ENCODE results near the gene KLK11.

KLK11 gene

DNA sequence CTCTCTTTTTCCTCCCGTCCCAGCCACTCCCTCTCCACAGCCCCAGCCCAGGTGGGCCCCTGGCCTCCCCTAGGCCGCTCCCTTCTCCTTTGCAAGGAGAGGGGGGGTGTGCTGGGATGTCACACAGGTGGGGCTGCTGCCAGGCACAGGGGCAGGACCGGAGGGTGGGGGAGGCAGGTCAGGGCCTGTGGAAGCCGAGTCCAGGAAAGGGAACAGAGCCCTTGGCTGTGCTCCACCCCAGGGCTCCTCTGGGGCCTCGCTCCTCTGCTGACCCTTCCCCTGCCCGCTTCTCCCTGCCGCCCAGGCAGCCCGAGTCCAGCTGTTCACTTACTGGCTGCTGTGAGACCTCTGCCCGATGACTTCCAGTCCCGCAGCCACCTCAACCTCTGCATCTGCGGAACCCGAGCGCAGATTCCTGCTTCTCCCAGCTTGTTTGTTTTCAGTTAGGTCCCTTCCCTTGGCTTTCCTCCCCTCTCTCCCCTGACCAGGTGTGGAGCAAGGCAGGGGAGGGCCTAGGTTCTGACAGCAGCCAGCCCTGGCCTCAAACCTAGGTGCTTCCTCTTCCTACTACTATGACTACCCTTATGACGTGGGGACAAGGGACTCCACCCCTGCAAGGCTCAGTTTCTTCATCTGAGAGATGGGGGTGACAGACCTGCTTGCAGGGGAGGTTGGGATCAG is 850 bp upstream of the KLK11 start:
- no peak for DNase-seq

DNA sequence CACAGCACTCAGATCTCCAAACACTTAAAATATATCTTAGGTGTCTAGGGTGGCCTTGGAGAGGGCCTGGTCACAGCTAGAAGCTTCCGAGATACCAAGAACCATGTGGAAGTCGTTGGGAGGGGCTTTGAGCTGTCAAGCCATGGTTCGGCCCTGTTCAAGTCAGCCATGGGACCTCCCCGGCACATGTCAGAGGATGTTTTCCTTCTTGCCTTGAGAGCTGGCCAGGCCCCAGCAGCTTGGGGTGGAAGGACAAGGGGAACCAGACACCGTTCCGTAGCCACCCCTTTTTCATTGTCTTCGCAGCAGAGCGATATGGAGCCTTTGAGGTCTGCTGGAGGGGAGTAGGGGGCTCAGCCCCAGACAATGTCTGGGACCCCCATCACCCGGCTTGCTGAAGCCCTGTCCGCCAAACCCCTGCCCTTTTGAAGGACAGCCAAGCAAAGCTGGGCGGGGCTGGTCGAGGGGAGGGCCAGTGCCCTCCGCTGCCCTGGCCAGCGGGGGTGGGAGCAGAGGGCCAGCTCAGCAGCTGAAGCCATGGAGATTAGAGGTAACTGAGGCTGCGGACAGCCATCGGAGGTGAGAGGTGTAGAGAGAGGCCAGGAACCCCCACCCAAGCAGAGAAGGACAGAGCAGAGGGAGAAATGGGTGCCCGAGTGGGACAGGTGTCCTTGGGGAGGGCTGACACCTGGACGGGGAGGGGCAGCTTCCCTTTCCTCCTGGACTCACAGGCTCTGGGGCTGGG is 435 bp downstream of the KLK11 start:
- DNase-seq, result no peak

GRCh38 chr19:51025401-51025800 is 1.0 kb downstream of the KLK11 start:
- DNase-seq, result no peak

DNA sequence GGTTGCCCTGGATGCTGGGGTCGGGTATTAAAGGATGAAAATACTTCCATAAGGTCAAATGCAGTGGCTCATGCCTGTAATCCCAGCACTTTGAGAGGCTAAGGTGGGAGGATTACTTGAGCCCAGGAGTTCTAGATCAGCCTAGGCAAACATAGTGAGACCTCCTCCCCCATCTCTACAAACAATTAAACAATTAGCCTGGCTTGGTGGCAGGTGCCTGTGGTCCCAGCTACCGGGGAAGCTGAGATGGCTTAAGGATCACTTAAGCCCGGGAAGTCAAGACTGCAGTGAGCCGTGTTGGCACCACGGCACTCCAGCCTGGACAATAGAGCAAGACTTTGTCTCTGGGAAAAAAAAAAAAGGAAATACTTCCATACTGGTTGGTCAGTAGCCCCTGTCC is 1.5 kb downstream of the KLK11 start:
- DNase-seq, result no peak

- DNase-seq, result no peak
These were observed 2.5 kb downstream of the KLK11 start for GRCh38 chr19:51023946-51024345.

DNA sequence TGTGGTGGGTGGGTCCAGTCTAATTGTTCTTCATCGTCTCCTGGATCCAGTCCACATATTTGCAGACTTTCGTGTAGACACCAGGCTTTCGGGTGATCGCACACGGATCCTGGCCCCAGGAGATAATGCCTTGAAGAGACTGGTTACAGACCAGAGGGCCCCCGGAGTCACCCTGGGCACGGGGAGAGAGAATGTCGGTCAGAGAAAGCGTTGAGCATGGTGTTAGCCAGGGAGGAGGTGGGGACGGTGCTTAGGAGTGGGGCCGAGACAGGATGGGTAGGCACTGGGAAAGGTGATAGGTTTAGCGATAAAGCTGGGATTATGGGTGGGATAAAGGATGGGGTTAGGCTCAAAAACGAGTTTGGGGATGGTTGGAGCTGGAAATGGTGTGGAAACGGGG is 3.9 kb downstream of the KLK11 start:
- no peak for DNase-seq

- DNase-seq, result peak; percentile 37
These were observed 5.3 kb downstream of the KLK11 start for GRCh38 chr19:51020988-51021651.

- no peak for DNase-seq
These were observed 6.9 kb downstream of the KLK11 start, which contains the start of gene KLK10 for GRCh38 chr19:51019544-51019925. Gene KLK10, minus strand, starts transcription at chr19:51019709. Its CDS starts 579 bp downstream, at chr19:51019130.

- DNase-seq, result no peak
These were observed 7.5 kb downstream of the KLK11 start for GRCh38 chr19:51018745-51019543.

DNA sequence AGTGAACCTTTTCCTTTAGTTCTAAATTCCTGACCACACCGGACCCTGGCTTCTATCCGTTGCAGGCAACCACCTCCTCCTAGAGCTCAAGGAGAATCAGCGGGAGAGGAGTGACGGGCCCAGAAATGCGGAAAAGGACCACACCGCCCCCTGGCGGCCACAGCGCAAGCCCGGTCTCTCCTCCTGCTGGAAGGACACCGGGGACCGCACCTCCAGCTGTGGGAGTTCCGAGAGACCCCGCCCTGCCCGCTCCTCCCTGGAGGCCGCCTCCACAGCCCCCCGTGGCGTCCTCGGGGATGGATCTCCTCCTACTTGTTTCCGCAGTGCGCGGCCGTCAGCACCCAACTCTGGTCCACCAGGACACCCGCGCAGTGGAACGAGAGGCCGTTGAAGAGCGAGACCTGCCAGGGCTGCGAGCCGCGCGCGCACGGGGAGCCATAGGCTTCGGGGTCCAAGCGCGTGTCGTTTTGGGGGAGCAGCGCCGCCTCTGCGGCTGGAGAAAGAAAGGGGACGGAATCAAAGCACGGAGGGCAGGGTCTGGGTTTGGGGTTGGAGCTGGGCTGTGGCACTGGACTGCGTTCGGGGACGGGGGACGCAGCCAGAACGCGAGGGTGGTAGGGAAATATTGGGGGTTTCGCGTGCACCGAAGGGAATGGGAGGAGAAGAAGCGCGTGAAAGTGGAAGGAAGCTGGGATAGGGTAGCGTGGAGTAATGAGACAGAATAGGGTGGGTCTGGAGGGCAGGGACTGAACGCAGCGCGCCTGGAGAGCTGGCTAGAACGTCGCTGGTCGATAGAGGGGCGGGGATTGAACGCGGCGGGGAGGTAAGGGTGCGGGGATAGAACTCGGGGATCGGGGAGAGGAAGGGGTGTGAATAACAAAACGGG is 9.4 kb downstream of the KLK11 start:
- DNase-seq, result peak; percentile 3

- DNase-seq, result no peak
These were observed 10.6 kb downstream of the KLK11 start for GRCh38 chr19:51015691-51016267.

DNA sequence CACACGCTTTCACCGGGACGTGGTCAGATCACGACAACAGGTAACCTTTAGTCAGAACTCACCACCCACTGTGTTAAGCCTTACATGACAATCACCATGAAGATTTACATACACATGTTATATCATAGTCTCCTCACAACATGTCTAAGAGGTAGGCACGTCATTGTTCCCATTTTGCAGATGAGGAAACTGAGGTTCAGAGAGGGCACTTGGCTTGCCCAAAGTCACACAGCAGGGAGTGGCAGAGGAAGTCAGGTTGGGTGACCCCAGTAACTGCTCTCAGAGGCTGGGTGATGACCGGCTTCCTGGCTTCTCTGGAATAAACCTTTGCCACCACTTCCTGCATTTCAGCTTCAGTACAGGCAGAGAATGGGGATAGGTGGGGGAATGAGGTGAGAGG is 12.2 kb downstream of the KLK11 start:
- no peak for DNase-seq

DNA sequence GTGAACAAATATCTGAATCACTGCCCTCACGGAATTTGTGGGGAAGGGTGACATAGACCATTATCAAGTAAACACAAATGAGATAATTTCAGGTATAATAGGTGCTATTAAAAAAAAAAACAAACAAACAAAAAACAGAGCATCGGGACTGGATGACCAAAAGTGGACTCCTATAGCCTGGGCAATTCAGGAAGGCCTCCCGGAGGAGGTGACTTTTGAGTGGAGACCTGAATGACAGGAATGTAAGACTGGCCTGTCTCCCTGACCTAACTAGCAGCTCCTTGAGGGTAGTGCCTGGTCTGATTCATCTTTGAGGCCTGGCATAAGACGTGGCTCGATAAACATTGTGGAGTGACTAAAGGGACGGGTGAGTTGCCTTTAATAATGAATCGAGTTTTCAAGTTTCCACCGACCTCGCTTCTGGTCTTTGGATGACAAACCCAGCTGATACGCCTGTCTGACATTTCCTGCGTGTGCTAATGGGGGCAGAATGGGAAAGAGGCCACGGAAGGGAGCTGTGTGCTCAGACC is 13.7 kb downstream of the KLK11 start:
- DNase-seq, result no peak

GRCh38 chr19:51010066-51010795 is 16.2 kb downstream of the KLK11 start:
- DNase-seq, result no peak

DNA sequence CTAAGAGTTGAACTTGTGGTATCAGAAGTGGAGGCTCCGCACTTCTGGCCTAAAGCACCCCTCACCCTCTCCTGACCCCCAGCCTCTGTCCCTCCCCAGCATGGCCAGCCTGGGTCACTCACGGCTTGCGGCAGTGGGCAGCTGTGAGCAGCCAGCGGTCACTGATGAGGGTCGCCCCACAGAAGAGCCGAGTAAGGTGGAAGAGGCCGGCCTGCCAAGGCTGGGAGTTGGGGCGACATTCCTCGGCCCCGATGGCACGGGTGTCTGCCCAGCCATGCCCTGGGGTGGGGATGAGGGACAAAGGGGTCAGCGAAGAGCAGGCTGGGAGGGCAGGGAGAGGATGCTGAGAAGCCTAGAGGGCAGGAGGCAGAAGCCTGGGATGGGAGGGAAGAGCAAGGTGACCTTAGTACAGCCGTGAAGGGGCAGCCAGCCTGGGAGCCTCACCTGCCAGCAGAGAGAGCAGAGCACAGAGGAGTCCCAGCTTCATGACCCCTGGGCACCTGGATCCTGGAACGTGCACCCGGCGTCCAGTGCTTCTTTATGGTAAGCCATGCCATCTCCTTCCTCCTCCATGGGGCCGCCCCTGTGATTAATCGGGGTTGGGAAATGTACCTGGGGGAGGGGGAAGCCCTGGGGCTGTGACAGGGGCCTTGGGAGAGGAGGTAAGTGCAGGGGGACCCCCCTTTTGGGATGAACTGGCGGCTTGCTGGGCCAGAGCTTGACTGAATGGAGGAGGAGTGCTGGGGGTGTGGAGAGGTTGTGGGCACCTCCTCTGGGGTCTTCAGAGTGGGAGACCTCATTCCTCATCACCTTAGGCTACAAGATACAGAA is 17.1 kb downstream of the KLK11 start:
- no peak for DNase-seq

GRCh38 chr19:51007488-51007887 is 18.9 kb downstream of the KLK11 start:
- DNase-seq, result no peak

DNA sequence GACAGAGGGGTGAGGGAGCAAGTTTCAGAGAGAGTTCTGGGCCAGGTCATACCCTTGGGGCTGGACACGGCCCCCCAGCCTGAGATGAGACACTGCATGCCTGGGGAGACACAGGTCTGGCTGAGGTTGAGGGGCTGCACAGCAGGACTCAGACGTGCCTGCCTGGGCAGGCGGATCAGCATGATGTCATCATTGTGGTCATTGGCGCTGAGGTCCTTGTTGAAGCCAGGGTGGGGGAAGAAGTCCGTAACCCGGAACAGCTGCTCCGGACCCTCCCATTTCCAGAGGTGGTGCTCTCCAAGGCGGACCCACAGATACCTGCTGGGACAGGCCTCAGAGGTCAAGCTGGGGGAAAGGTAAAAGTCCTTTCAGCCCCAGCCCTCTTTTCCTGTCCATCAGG is 20.0 kb downstream of the KLK11 start:
- no peak for DNase-seq

DNA sequence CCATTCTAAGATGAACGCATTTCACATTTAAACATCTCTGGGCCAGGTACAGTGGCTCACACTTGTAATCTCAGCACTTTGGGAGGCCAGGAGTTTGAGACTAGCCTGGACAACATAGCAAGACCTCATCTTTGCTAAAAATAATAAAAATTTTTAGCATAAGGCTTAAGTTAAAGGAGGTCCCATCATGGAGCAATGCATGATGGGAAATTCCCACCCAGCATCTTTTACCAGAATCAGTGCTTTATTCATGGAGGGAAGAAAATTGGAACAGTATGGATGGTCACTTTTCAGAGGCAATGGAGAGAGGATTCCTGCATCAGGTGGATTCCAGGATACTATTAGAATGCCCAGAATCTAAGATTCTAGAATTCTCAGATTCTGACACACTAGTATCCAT is 21.2 kb downstream of the KLK11 start:
- no peak for DNase-seq

- no peak for DNase-seq
These were observed 23.1 kb downstream of the KLK11 start for GRCh38 chr19:51003316-51003715.
